Airway epithelial cell (primary cell): ENCODE data around the gene NOP56. TPM values are rescaled to one million over a fixed set of nuclear protein-coding genes. Genes with fewer than 3 reads are reported as not detected.

Experiments used
- total RNA-seq: library from RNA; depleted of rRNA; stranded (reverse); fragments of >200 nt; gene quantifications from 2 replicates; pipeline ENCODE4 v1.2.3, GENCODE V29; 2015

Gene NOP56, protein sequence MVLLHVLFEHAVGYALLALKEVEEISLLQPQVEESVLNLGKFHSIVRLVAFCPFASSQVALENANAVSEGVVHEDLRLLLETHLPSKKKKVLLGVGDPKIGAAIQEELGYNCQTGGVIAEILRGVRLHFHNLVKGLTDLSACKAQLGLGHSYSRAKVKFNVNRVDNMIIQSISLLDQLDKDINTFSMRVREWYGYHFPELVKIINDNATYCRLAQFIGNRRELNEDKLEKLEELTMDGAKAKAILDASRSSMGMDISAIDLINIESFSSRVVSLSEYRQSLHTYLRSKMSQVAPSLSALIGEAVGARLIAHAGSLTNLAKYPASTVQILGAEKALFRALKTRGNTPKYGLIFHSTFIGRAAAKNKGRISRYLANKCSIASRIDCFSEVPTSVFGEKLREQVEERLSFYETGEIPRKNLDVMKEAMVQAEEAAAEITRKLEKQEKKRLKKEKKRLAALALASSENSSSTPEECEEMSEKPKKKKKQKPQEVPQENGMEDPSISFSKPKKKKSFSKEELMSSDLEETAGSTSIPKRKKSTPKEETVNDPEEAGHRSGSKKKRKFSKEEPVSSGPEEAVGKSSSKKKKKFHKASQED
- 157 and 166 TPM in 2 replicates for total RNA-seq

DNA sequence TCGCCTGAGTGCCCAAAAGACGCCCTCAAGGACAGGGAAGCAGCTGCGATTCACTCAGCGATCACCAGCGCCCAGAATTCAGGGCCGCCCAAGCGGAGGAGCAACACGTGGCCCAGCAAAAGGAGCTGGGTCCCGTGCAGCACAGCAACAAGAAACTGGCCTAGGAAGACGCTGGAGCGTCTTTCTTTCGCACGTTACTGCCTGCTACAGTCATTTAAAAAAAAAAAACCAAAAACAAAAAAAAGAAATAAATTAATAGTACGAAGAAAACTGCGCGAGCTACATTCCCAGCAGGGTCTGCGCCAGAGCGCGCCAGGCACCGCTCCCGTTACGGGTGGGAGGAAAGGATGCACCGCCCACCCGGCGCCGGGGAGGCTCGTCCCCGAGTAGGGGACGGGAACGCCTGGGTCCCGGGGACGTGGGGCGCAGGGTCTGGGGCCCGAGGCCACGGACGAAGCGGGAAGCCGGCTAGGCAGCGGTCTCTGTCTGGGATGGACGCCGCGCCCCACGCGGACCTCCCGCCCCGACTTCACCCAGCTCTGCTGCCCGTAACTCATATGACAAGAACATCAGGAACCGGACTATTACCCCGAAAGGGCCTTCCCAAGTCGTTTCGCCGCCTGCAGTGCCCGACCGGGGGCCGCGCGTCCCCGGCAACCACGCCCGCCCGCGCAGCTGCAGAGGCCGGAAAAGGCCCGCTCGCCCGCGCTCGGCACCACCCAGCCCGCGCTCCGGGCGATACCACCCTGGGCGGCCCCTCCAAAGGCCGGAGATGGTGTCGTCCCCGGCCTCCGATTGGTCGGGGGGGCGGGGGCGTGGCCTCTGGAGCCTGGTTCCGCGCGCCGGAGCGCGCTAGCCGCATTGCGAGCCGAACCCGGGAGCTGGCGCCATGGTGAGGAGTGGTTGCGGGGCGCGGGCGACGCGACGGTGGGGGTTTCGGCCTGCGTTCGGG is at the start of gene NOP56:
TSS of gene NOP56 (plus strand) at position 861 of the 952 bp plus-strand sequence. CDS start at position 890, 29 bp downstream.

DNA sequence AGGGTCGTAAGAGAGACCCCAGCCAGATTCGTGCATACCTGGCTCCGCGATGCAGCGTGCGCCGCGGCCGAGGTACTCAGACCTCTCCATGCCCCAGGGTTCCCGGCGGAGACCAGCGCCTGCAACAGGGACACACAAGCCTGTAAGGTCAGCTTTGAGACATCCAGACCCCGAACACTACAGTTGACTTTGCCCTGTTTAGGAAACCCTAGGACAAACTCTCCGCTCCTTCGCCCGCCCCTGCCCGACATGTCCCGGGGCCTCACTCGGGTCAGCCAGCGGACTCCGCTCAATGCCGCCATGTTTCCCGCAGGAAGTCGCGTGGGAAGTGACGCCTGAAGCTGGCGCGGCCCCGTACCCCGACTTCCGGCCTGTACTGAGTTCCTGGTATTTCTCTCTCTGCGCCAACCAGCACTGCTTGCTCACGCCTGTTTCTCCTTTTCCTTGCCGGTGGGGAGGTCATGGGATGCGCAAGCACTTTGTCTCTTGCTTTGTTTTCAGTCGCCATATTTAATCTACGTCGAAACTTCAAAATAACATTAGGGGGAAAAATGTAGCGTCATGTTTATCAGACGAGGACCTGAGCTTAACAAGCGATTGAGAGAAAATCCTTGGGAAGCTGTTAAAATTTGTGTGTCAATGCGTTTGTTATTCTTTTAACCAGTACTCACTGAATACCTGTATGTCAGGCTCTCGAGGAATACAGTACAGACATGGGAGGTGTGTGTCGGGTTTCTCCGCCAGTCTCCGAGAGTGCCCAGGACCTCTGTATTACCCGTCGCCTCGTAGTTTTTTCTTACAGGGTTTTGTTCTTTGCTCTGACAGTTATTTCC is 11.7 kb downstream of the NOP56 start, which contains the start of gene IDH3B:
TSS of gene IDH3B (minus strand) at position 330 of the 833 bp plus-strand sequence. CDS start at position 302, 28 bp downstream.

DNA sequence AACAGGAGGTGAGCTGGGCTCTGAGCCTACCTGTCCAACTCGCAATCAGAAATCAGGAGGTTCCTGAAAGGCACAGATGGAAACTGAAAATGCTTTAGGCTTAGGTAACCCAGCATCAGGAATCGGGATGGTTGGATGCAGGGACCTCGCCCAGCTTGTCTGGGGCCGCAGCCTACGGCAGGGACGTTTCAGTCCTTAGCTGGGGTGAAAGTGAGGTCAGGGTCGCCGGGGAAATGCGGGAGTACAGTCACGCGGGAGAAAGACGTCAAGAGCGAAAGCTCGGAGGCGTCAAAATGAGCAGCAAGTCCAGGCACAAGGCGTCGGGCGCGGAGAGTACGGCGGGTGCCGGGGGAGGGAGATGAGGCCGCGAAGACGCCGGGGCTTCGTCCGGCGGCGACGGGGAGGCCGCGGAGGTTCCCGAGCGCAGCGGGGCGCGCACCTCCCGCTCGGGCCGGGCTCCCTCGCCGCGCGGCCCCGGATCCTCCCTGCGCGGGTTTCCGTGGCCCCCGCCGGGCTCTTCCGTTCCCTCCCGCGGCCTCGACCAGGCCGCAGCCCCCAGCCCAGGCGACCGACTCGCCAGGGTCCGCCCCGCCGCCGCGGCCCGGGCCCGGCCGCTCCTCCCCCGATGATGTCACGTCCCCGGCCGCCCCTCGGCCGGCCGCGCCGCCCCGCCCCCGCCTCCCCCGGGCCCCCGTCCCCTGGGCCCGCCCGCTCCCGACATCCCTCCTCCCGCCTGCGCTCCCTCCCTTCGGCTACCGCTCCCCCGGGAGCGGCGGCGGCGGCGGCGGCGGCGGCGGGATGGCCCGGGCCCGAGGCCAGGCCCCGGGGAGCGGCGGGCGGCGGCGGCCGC is 39.8 kb downstream of the NOP56 start, which contains the start of gene EBF4:
TSS of gene EBF4 (plus strand) at position 745 of the 850 bp plus-strand sequence. CDS start 866 bp downstream, outside the sequence.

Other genes starting within 250 kb of the NOP56 start
- gene SNRPB, start 181.8 kb upstream of the NOP56 start, total RNA-seq, result 495 and 551 TPM in 2 replicates
- 8.0 and 9.3 TPM in 2 replicates for gene ZNF343, start 143.7 kb upstream of the NOP56 start, total RNA-seq
- not detected in 2 replicates for gene TMC2, start 116.1 kb upstream of the NOP56 start, total RNA-seq
- gene IDH3B, start 11.6 kb downstream of the NOP56 start, total RNA-seq, result 116 and 122 TPM in 2 replicates
- 0.21 TPM in 1 of 2 replicates, not detected in the other for gene EBF4, start 40.1 kb downstream of the NOP56 start, total RNA-seq
- gene CPXM1, start 148.0 kb downstream of the NOP56 start, total RNA-seq, result not detected in 2 replicates
- not detected in 2 replicates for gene C20orf141, start 162.4 kb downstream of the NOP56 start, total RNA-seq
- not detected in 2 replicates for gene TMEM239, start 163.7 kb downstream of the NOP56 start, total RNA-seq
- 7.7 and 10.4 TPM in 2 replicates for gene PCED1A, start 188.0 kb downstream of the NOP56 start, total RNA-seq
- gene VPS16, start 188.1 kb downstream of the NOP56 start, total RNA-seq, result 17.8 and 26.0 TPM in 2 replicates
- gene PTPRA, start 220.8 kb downstream of the NOP56 start, total RNA-seq, result 22.7 and 32.4 TPM in 2 replicates